ENCODE data around the gene USP27X.

GRCh38 chrX:49921109-49921508 is 41.8 kb downstream of the USP27X start:
- TF ChIP-seq YY1 (IDR thresholded peaks at IDR 0.05; ENCODE audit: low read depth) (no peak), CEBPB (IDR thresholded peaks at IDR 0.05) (no peak), CREB1 (IDR thresholded peaks at IDR 0.05; ENCODE audit: low read depth) (no peak), TCF12 (IDR thresholded peaks at IDR 0.05; ENCODE audit: low read depth) (no peak), RAD21 (IDR thresholded peaks at IDR 0.05; ENCODE audit: low read depth) (no peak), NFIC (IDR thresholded peaks at IDR 0.05) (no peak), EP300 (IDR thresholded peaks at IDR 0.05; ENCODE audit: borderline replicate concordance) (no peak)
